Measurements from ENCODE around the gene CTDNEP1.
A peak's percentile ranks its signal among the peaks of the same experiment; 100 is the strongest.

The CTDNEP1 gene

GRCh38 chr17:7251661-7252175 is at the start of gene CTDNEP1:
Gene CTDNEP1 (minus strand): TSS chr17:7251734. CDS start chr17:7251296, 438 bp downstream.
- Mint-ChIP-seq H3K4me3 (peak within 1 kb of the TSS; percentile 91), H3K4me1 (peaks cover 47% of the 10 kb centered on the region), H3K9me3 (no peaks in the 10 kb centered on the region), H3K36me3 (peaks cover 39% of the 10 kb centered on the region), H3K27ac (peak within 1 kb of the TSS; percentile 98), H3K27me3 (no peaks in the 10 kb centered on the region)
- ATAC-seq = peak; percentile 97

- peak overlapping the region; percentile 17 for H3K4me3 Mint-ChIP-seq
Measured at GRCh38 chr17:7296189-7296861, 44.8 kb upstream of the CTDNEP1 start.

GRCh38 chr17:7295230-7296180 is 44.0 kb upstream of the CTDNEP1 start:
- H3K9me3 Mint-ChIP-seq = no peaks in the 10 kb centered on the region
- H3K4me1 Mint-ChIP-seq = peaks cover 23% of the 10 kb centered on the region
- peak overlapping the region; percentile 44 for H3K27ac Mint-ChIP-seq
- peak overlapping the region; percentile 82 for H3K4me3 Mint-ChIP-seq
- no peak for ATAC-seq
- H3K36me3 Mint-ChIP-seq = no peaks in the 10 kb centered on the region
- peaks cover 55% of the 10 kb centered on the region for H3K27me3 Mint-ChIP-seq

More at GRCh38 chr17:7296189-7296861, 44.8 kb upstream of the CTDNEP1 start:
- Mint-ChIP-seq H3K27me3 (peaks cover 47% of the 10 kb centered on the region), H3K9me3 (no peaks in the 10 kb centered on the region), H3K36me3 (no peaks in the 10 kb centered on the region), H3K27ac (peak overlapping the region; percentile 6), H3K4me1 (peaks cover 23% of the 10 kb centered on the region)
- ATAC-seq = peak; percentile 70

GRCh38 chr17:7294614-7295153 is 43.1 kb upstream of the CTDNEP1 start, which contains the start of gene YBX2:
Gene YBX2 (minus strand): TSS chr17:7294639. CDS start chr17:7294500, 139 bp downstream.
- Mint-ChIP-seq H3K36me3 (no peaks in the 10 kb centered on the region), H3K4me1 (peaks cover 23% of the 10 kb centered on the region), H3K27ac (peak within 1 kb of the TSS; percentile 44), H3K9me3 (no peaks in the 10 kb centered on the region), H3K27me3 (peaks cover 63% of the 10 kb centered on the region), H3K4me3 (peak within 1 kb of the TSS; percentile 82)
- peak; percentile 79 for ATAC-seq

GRCh38 chr17:7293816-7294613 is 42.5 kb upstream of the CTDNEP1 start:
- Mint-ChIP-seq H3K9me3 (no peaks in the 10 kb centered on the region), H3K27me3 (peaks cover 64% of the 10 kb centered on the region), H3K4me1 (peaks cover 23% of the 10 kb centered on the region), H3K4me3 (no peak overlapping the region), H3K27ac (no peak overlapping the region), H3K36me3 (no peaks in the 10 kb centered on the region)
- peak; percentile 3 for ATAC-seq

GRCh38 chr17:7293159-7293558 is 41.6 kb upstream of the CTDNEP1 start:
- no peaks in the 10 kb centered on the region for H3K9me3 Mint-ChIP-seq
- H3K36me3 Mint-ChIP-seq = no peaks in the 10 kb centered on the region
- no peak overlapping the region for H3K27ac Mint-ChIP-seq
- peak overlapping the region; percentile 10 for H3K4me3 Mint-ChIP-seq
- H3K27me3 Mint-ChIP-seq = peaks cover 70% of the 10 kb centered on the region
- no peak for ATAC-seq
- H3K4me1 Mint-ChIP-seq = peaks cover 23% of the 10 kb centered on the region

GRCh38 chr17:7292729-7293128 is 41.2 kb upstream of the CTDNEP1 start:
- Mint-ChIP-seq H3K4me3 (no peak overlapping the region), H3K9me3 (no peaks in the 10 kb centered on the region), H3K27me3 (peaks cover 74% of the 10 kb centered on the region), H3K36me3 (no peaks in the 10 kb centered on the region), H3K4me1 (peaks cover 23% of the 10 kb centered on the region), H3K27ac (no peak overlapping the region)
- ATAC-seq = no peak

GRCh38 chr17:7292194-7292593 is 40.7 kb upstream of the CTDNEP1 start:
- H3K9me3 Mint-ChIP-seq = no peaks in the 10 kb centered on the region
- peaks cover 23% of the 10 kb centered on the region for H3K4me1 Mint-ChIP-seq
- peaks cover 80% of the 10 kb centered on the region for H3K27me3 Mint-ChIP-seq
- ATAC-seq = no peak
- H3K27ac Mint-ChIP-seq = no peak overlapping the region
- H3K4me3 Mint-ChIP-seq = no peak overlapping the region
- no peaks in the 10 kb centered on the region for H3K36me3 Mint-ChIP-seq

GRCh38 chr17:7290685-7291084 is 39.2 kb upstream of the CTDNEP1 start:
- H3K27ac Mint-ChIP-seq = no peak overlapping the region
- H3K36me3 Mint-ChIP-seq = no peaks in the 10 kb centered on the region
- H3K4me1 Mint-ChIP-seq = peaks cover 10% of the 10 kb centered on the region
- H3K27me3 Mint-ChIP-seq = peaks cover 78% of the 10 kb centered on the region
- H3K9me3 Mint-ChIP-seq = no peaks in the 10 kb centered on the region
- H3K4me3 Mint-ChIP-seq = no peak overlapping the region
- no peak for ATAC-seq

- Mint-ChIP-seq H3K36me3 (no peaks in the 10 kb centered on the region), H3K27ac (no peak overlapping the region), H3K4me1 (peaks cover 5% of the 10 kb centered on the region), H3K9me3 (no peaks in the 10 kb centered on the region), H3K4me3 (no peak overlapping the region), H3K27me3 (peaks cover 76% of the 10 kb centered on the region)
- ATAC-seq = no peak
Measured at GRCh38 chr17:7290166-7290565, 38.6 kb upstream of the CTDNEP1 start.

GRCh38 chr17:7289256-7290032 is 37.9 kb upstream of the CTDNEP1 start:
- H3K9me3 Mint-ChIP-seq = no peaks in the 10 kb centered on the region
- peaks cover 76% of the 10 kb centered on the region for H3K27me3 Mint-ChIP-seq
- H3K4me1 Mint-ChIP-seq = no peaks in the 10 kb centered on the region
- no peak overlapping the region for H3K4me3 Mint-ChIP-seq
- ATAC-seq = no peak
- no peaks in the 10 kb centered on the region for H3K36me3 Mint-ChIP-seq
- H3K27ac Mint-ChIP-seq = no peak overlapping the region

- Mint-ChIP-seq H3K36me3 (no peaks in the 10 kb centered on the region), H3K4me1 (peaks cover 30% of the 10 kb centered on the region), H3K27ac (no peak overlapping the region), H3K4me3 (no peak overlapping the region), H3K9me3 (no peaks in the 10 kb centered on the region), H3K27me3 (peaks cover 75% of the 10 kb centered on the region)
- ATAC-seq = no peak
Measured at GRCh38 chr17:7285679-7286078, 34.1 kb upstream of the CTDNEP1 start.

- Mint-ChIP-seq H3K27ac (no peak overlapping the region), H3K36me3 (no peaks in the 10 kb centered on the region), H3K4me1 (peaks cover 38% of the 10 kb centered on the region), H3K4me3 (no peak overlapping the region), H3K9me3 (no peaks in the 10 kb centered on the region), H3K27me3 (peaks cover 68% of the 10 kb centered on the region)
- ATAC-seq = no peak
Measured at GRCh38 chr17:7284911-7285310, 33.4 kb upstream of the CTDNEP1 start.
